Measurements from ENCODE around the gene BRK1.
"Not testable (repeated sequence)": the region's sequence is repeated elsewhere in the genome, so short reads cannot be mapped to it uniquely, and the experiment has no call there.

The BRK1 gene

DNA sequence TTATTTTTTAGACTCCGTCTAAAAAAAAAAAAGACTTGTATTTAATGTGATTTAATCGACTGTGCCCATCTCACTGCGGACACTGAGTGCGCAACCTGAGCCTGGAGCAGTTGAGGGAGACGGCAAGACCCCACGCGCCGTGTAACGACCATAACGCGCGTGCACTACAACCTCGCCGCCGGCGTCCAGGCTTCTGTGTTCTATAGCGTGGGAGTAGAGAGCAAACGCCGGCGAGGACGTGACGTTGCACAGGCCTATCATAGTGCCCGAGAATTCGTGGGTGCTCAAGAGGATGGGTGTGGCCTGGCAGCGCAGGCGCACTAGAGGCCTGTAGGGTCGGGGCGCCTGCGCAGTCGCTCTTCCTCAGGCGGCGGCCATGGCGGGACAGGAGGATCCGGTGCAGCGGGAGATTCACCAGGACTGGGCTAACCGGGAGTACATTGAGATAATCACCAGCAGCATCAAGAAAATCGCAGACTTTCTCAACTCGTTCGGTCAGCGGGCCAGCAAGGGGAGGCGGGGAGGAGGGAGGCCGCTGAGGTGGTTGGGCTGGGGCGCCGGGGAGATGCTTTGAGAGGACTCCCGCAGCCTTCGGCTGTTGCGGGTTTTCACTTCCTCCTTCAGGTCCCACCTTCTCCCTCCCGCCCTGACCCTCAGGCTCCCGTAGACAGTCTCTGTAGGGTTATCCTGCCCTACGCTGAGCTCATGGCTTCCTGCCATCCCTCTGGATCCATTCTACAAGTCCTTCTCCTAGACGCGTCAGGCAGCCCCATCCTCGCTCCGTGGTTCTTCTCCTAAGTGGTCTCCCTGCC is at the start of gene BRK1:
Gene BRK1, plus strand, starts transcription at position 350 of the 812 bp plus-strand sequence. Its CDS starts 27 bp downstream, at position 377.
- peak; percentile 100 for DNase-seq (ENCODE audit: low spot score)

DNA sequence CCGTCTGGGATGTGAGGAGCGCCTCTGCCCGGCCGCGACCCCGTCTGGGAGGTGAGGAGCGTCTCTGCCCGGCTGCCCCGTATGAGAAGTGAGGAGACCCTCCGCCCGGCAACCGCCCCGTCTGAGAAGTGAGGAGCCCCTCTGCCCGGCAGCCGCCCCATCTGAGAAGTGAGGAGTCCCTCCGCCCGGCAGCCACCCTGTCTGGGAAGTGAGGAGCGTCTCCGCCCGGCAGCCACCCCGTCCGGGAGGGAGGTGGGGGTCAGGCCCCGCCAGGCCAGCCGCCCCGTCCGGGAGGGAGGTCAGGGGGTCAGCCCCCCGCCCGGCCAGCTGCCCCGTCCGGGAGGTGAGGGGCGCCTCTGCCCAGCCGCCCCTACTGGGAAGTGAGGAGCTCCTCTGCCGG is 45.4 kb upstream of the BRK1 start:
- DNase-seq (ENCODE audit: low spot score): not testable (repeated sequence)

DNA sequence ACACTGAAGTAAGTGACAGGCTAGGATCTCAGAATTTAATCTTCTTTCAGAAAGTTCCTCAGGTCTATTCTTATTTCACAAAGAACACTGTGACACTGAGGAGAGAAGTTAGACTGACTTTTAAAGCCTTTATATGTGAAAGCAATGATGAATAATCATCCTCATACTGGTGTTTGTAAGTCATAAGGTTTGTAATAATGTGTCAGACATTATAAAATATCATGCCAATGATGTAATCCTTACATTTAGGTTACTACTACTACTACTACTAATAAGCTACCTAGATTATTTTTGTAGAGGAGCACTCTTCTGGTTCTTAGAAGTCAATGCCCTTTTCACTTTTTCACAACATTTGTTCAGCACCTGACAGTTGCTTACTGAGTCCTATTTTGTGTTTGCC is 40.8 kb upstream of the BRK1 start:
- DNase-seq (ENCODE audit: low spot score): no peak

DNA sequence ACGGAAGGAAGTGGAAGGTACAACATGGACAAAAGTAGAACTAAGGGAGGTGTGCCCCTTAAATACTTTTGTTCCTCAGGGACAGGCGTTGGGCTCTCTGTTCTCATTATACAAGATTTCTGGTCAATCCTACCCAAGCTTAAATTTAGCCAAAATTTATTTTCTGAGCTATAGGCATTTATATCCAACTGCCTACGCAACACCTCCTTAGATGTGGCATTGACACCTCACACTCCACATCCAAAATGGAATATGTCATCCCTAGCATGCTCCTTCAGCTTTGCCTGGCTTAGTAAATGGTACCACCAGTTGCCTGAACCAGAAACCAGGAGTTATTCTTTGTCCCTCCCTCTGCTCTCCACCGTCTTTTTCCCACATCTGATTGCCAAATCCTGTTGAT is 33.6 kb upstream of the BRK1 start:
- DNase-seq (ENCODE audit: low spot score): no peak

DNA sequence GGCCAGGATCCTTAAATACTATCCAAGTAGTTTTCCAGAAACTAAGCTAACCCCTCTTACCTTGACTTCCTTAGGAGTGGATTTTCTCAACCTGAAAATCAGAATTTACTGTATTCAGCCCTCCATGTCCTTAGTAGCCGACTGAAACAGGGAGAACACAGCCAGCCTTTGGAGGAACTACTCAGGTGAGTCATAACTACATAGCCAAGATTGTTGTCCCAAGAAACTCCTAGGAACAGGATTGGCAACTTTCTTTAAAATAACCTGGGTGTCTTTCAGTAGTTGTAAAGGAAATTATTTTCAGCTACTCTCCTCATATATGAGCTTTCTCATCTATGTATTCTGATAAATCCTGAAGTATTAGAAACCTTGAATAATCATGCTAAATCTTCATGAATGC is 29.7 kb upstream of the BRK1 start:
- no peak for DNase-seq (ENCODE audit: low spot score)

DNA sequence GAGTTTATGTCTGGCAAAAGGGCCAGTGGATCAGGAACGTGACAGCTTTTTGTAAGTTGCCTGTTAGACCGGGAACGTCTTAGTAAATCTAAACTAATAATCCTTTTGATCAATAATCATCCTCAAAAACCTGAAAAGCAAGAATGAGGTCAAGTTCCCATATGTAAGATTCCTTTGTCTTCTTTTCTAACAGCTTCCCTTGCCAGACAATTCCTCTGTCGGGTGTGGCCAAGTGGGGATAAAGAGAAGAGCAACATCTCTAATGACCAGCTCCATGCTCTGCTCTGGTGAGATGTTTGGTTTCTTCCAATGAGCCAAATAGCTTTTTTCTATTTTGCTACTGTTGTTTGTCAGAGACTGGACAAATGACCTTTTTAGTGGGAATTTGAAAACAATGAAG is 27.2 kb upstream of the BRK1 start:
- peak; percentile 58 for DNase-seq (ENCODE audit: low spot score)

DNA sequence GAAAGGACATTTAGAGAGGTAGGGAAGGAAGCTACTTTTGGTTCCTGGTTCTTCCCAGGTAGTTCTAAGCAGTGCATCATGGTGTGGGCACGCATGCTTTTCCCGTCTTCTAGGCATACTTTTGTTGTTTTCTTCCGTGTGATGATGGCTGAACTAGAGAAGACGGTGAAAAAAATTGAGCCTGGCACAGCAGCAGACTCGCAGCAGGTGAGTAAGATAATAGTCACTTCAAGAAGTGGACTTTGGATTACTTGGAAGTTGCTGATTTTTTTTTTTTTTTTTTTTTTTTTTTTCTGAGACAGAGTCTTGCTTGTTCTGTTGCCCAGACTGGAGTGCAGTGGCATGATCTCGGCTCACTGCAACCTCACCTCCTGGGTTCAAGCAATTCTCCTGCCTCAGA is 25.3 kb upstream of the BRK1 start:
- no peak for DNase-seq (ENCODE audit: low spot score)

DNA sequence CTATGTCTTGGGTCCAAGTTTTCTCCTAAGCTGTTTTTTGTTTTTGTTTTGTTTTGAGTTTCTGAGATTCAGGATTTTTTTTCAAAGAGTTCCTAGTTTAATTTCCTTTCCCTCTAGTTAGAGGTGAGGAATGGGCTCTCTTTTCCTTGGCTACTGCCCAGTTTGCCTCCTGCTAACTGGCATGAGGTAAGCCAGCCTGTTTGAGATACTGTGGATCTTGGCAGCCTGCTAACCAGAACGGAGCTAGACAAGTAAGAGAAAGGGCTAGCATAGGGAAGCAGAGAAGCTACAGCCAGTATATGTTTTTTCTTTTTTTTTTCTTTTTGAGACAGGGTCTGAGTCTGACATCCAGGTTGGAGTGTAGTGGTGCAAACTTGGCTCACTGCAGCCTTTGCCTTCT is 24.7 kb upstream of the BRK1 start:
- DNase-seq (ENCODE audit: low spot score): not testable (repeated sequence)

DNA sequence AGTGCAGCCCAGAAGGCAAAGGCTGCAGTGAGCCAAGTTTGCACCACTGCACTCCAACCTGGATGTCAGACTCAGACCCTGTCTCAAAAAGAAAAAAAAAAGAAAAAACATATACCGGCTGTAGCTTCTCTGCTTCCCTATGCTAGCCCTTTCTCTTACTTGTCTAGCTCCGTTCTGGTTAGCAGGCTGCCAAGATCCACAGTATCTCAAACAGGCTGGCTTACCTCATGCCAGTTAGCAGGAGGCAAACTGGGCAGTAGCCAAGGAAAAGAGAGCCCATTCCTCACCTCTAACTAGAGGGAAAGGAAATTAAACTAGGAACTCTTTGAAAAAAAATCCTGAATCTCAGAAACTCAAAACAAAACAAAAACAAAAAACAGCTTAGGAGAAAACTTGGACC is 24.1 kb upstream of the BRK1 start:
- not testable (repeated sequence) for DNase-seq (ENCODE audit: low spot score)

DNA sequence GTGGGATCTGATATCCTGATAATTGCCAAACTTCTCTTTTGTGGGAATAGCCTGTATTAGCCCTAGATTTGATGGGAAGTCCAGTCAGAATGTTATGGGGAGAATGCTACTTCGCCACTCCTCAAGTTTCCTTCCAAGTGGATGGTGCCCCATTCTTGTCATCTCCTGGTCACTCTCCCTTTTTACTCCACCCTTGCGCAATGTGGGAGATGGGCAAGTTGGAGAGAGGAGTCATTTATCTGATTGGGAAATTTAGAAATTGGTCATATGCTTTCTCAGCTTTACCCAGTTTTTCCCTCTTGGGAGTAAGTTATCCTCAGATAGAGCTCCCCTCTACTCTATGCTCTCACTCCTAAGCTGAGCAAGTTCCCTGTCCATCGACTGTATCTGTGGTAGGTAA is 21.8 kb upstream of the BRK1 start:
- DNase-seq (ENCODE audit: low spot score): no peak

DNA sequence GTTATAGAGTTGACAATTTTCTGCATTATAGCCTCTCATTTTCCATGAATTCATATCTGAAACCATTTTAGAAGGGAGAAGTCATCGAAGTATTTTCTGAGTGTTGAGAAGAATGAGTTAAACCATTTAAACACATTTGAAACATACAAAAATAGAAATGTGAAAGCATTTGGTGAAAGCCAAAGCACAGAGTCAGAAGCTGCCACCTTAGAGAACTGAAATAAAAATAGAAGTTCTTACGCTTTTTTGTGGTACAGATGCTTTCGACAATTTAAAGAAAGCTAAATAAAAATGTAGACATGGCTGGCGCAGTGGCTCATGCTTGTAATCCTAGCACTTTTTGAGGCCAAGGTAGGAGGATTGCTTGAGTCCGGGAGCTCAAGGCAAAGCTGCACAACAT is 16.4 kb upstream of the BRK1 start:
- no peak for DNase-seq (ENCODE audit: low spot score)

DNA sequence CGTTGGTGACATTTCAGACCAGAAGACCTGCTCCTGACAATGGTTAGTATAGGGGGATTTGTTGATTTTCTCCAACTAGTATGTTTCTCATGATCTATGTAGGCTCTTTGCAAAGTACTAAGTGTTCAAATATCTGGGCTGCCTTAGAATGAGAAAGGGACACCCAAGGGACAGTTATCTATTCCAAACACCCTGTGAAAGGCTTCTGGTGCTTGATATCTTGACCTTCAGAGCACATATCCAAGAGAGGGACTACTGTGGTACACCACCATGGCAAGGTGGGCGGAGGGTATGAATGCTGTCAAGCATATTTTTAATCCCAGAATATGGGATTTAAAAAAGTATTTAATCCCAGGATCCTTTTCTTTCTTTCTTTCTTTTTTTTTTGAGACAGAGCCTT is 8.6 kb upstream of the BRK1 start:
- DNase-seq (ENCODE audit: low spot score): no peak

DNA sequence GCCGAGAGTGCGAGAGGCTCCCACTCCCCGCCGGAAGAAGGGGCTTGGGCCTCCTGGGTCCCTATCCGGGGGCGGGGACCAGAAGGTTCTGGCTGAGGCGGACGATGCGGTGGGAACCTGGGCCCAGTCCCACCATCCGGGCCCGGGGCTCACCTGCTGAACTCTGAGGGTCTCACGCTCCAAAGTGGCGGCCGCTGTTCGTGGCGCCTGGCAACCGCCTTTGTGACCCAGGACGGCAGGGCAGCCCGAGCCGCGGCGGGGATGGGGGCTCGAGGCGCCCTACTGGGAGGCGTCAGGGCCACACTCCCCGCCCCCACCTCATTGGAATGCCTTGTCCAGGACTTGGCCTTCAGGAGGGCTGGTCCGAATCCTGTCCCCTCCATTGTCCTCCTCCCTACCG is 7.4 kb upstream of the BRK1 start, which contains the start of gene FANCD2OS:
Gene FANCD2OS, minus strand, starts transcription at position 165 of the 400 bp plus-strand sequence. CDS start 3,481 bp downstream, outside the sequence.
- no peak for DNase-seq (ENCODE audit: low spot score)

DNA sequence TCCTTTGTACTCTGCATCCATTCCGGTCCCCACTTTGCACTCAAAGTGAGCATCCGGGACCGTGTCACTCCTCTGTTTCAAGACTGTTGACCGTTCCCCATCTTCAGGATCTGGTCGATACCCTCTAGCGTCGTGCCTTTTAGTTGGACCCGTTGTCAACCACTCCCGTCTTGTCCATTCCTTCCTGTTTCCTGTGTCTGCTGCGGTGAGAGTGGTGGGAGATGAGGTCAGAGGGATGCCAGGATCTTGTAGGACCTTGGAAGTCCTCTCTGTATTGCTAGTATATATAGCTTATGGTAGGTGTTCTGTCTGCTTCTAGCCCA is 624 bp downstream of the BRK1 start:
- peak; percentile 45 for DNase-seq (ENCODE audit: low spot score)

DNA sequence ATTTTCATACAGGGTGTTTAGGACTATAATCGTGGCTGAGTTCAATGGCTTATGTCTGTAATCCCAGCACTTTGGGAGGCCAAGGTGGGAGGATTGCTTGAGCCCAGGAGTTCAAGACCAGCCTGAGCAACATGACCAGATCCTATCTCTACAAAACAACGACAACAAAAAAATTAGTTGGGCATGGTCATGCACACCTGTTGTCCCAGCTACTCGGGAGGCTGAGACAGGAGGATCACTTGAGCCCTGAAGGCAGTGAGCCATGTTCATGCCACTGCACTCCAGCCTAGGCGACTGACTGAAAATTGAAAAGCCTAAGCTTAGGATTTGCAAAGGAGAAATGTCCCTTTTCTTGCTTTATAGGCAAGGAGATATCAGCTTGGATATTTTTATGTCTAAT is 1.5 kb downstream of the BRK1 start:
- no peak for DNase-seq (ENCODE audit: low spot score)

DNA sequence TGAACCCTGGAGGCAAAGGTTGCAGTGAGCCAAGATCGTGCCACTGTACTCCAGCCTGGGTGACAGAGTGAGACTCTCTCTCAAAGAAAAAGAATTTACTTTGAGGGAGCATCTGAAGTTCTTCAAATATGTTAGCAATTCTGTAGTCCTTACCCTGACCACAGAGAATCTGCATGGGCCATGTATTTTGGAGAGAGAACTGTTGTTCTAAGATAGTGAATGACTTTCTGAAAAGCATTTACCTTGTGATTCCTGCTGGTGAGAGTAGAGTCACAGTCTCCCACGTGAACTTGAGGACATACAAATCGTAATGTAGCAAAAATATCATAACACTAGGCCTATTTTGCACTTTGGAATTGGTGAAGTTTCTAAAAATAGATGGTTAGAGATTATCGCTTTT is 3.9 kb downstream of the BRK1 start:
- no peak for DNase-seq (ENCODE audit: low spot score)

DNA sequence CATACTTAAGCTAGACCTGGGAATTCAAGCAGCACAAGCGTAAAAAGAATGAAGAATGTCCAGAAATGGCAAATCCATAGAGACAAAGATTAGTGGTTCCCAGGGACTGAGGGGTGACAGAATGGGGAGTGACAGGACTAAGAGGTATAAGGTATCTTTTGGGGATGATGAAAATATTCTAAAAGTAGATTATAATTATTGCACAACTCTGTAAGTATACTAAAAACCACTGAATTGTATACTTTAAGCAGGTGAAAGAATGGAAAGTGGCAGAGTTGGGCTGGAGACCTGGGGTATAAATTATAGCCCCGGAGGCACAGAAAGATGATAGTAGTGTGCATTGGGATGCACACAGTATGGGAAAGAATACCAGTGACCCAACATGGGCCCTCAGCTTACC is 5.6 kb downstream of the BRK1 start:
- DNase-seq (ENCODE audit: low spot score): no peak

DNA sequence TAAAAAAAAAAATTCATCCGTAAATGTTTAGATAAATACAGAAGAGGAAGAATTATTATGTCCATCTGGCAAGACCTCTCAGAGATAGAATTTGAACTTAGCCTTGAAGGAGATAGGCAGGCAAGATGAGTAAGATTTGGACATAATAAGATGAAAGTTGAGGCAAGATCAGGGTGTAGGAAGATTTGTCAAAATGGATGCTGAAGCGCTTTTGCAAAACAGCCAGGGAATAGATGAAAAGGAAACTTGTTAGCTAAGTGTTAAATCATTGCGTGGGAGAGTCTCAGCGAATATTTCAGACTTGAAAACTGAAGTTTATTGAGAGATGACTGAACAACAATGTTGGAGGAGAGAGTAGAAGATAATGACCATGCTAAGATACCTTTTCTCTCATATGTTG is 7.2 kb downstream of the BRK1 start:
- no peak for DNase-seq (ENCODE audit: low spot score)

DNA sequence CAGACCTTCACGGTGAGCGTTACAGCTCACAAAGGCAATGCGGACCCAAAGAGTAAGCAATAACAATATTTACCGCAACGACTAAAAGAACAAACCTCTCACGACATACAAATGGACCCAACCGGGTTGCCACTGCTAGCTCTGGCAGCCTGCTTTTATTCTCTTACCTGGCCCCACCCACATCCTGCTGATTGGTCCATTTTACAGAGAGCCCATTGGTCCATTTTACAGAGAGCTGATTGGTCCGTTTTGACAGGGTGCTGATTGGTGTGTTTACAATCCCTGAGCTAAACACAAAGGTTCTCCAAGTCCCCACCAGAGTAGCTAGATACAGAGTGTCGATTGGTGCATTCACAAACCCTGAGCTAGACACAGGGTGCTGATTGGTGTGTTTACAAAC is 20.4 kb downstream of the BRK1 start:
- DNase-seq (ENCODE audit: low spot score): not testable (repeated sequence)

DNA sequence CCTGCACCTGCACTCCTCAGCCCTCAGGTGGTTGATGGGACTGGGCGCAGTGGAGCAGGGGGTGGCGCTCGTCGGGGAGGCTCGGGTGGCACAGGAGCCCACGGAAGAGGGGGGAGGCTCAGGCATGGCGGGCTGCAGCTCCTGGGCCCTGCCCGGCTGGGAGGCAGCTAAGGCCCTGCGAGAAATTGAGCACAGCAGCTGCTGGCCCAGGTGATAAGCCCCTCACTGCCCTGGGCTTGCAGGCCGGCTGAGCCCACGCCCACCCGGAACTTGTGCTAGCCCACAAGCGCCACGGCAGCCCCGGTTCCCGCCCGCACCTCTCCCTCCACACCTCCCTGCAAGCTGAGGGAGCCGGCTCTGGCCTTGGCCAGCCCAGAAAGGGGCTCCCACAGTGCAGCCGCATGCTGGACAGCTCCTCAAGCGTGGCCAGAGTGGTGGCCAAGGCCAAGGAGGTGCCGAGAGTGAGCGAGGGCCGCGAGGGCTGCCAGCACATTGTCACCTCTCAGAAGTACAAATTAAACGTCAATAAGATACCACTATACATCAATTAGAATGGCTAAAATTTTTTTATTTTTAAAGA is 21.0 kb downstream of the BRK1 start:
- no peak for DNase-seq (ENCODE audit: low spot score)

DNA sequence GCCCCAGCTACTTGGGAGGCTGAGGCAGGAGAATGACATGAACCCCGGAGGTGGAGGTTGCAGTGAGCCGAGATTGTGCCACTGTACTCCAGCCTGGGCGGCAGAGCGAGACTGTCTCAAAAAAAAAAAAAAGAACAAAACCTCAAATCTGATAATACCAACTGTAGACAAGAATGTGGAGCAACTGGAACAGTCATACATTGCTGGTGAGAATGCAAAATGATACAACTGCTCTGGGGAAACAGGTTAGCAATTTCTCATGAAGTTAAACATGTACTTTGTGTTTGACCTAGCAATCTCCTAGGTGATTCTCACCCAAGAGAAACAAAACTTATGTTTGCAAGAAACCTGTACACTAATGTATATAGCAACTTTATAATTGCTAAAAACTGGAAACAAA is 21.7 kb downstream of the BRK1 start:
- no peak for DNase-seq (ENCODE audit: low spot score)

DNA sequence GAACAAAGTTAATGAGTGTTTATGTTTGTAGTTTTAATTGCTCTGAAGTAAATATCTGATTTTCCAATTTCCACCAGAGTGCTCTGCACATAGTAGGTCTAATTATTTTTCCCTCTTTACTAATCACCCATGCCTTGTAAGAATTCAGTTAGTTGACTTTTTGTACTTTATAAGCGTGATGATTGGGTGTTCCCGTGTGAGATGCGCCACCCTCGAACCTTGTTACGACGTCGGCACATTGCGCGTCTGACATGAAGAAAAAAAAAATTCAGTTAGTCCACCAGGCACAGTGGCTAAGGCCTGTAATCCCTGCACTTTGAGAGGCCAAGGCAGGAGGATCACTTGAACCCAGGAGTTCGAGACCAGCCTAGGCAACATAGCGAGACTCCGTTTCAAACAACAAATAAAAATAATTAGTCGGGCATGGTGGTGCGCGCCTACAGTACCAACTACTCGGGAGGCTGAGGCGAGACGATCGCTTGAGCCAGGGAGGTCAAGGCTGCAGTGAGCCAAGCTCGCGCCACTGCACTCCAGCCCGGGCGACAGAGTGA is 25.6 kb downstream of the BRK1 start:
- DNase-seq (ENCODE audit: low spot score): no peak

DNA sequence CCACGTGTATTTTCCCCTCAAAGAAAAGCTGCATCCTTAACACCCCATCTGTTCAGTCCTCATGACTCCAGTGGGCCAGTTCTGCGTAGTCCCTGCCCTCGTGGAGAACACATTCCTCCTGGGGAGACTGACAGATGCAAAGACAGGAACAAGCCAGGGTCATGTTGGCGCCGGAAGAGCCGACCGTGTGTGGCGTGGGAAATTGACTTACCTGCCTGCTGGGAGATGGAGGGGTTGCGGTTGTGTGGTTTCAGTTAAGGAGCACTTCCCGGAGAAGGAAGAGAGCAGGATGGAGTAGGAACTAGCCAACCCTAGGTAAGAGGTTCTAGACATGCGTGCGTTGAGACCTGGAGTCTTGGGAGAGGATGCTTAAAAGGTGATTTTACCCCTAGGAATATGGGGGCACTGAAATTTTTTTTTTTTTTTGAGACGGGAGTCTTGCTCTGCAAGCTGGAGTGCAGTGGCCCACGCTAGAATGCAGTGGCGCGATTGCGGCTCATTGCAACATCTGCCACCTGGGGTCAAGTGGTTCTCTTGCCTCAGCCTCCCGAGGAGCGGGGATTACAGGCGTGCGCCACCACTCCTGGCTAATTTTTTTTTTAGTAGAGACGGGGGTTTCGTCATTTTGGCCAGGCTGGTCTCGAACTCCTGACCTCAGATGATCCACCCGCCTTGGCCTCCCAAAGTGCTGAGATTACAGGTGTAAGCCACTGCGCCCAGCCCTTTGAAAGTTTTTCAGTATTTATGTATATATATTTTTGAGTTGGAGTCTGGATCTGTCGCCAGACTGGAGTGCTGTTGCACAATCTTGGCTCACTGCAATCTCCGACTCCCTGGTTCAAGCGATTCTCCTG is 27.5 kb downstream of the BRK1 start:
- no peak for DNase-seq (ENCODE audit: low spot score)
